Type B pancreatic cell (in vitro differentiated cells): Measurements from ENCODE around the gene SPRY1. TPM values are rescaled to one million over a fixed set of nuclear protein-coding genes. Genes with fewer than 3 reads are reported as not detected.

ENCODE experiments used
- DNase-seq: peaks from one replicate; pipeline ENCODE4 v3.0.0; 2021; ENCODE audit warnings: mixed read lengths; ENCODE audit not compliant: unreplicated experiment; ENCODE audit errors: extremely low spot score
- H3K27ac Mint-ChIP-seq: 2 replicates; pipeline ENCODE4 v1.8.0; 2021; ENCODE audit warnings: mild to moderate bottlenecking, mixed read lengths
- H3K27me3 Mint-ChIP-seq: 2 replicates; pipeline ENCODE4 v1.8.0; 2021; ENCODE audit warnings: mixed read lengths
- H3K36me3 Mint-ChIP-seq: 2 replicates; pipeline ENCODE4 v1.8.0; 2021; ENCODE audit warnings: mixed read lengths
- H3K4me1 Mint-ChIP-seq: one replicate; pipeline ENCODE4 v1.8.0; 2021; ENCODE audit warnings: mixed read lengths; ENCODE audit not compliant: unreplicated experiment
- H3K4me3 Mint-ChIP-seq: 2 replicates; pipeline ENCODE4 v1.8.0; 2021; ENCODE audit warnings: mild to moderate bottlenecking, mixed read lengths
- H3K9me3 Mint-ChIP-seq: 2 replicates; pipeline ENCODE4 v1.8.0; 2021; ENCODE audit warnings: mixed read lengths
- CTCF ChIP-seq: fragments of 200-600 bp; sonication (generic); conservative IDR thresholded peaks from 2 replicates; pipeline ENCODE4 v1.5.0; 2021; ENCODE audit warnings: antibody characterized with exemption, mild to moderate bottlenecking
- long read RNA-seq: library from polyadenylated mRNA; unstranded; transcript quantifications from one replicate; pipeline ENCODE4 v2.0.0, GENCODE V29; 2020
- total RNA-seq: library from RNA; stranded (reverse); gene quantifications from 2 replicates; pipeline ENCODE4 v1.2.1, GENCODE V29; 2021; ENCODE audit warnings: low replicate concordance

The SPRY1 gene
- 52.3 and 61.3 TPM in 2 replicates for total RNA-seq
- long read RNA-seq, partial matches to known transcripts = 0 of 13 reads
- long read RNA-seq, other reads (novel, unspliced or antisense) = 4 of 13 reads

DNA sequence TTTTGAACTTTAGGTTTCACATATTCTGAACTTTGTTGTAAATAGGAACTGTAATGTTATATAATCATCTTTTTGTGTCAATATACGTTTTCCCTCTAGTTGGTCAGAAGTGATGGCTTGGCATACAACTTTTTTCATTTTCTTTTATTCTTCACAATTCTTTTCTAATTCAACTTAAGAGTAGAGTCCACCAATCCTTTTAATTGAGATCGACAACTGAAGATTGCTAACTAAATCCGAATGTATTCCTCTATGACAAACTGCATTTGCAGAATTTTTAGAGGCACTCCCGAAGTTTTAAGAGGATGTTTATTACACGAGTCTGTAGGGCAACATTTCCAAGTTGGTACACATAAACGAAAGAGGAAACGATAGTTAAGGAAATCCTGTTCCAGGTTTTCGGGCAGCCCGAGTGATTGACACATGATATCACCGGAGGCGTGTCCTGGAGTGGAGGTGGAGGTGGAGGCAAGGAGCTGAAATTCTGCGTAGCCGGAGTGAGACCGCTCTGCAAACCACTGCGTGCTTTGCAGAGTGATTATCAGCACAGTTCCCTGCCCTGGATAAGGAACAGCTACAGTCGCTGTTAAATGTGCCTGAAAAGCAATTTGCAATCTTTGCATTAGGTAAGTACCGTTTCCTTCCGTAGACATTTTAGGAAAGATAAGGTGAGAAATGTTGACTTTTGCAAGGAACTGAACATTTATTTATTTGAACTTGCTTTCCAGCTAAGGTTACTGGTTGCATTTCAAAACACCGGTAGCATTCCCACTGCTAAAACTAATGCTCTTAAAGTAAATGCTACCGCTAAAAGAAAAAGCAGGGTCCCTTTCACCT is at the start of gene SPRY1:
Gene SPRY1, plus strand, starts transcription at position 489 of the 837 bp plus-strand sequence. CDS start 4,797 bp downstream, outside the sequence.
- Mint-ChIP-seq H3K27me3 (peaks cover 6% of the 10 kb centered on the region), H3K9me3 (no peaks in the 10 kb centered on the region), H3K27ac (peak within 1 kb of the TSS; percentile 89), H3K4me3 (peak within 1 kb of the TSS; percentile 97), H3K36me3 (peaks cover 16% of the 10 kb centered on the region), H3K4me1 (peaks cover 10% of the 10 kb centered on the region)
- DNase-seq = peak; percentile 86
- TF ChIP-seq CTCF = no peak

DNA sequence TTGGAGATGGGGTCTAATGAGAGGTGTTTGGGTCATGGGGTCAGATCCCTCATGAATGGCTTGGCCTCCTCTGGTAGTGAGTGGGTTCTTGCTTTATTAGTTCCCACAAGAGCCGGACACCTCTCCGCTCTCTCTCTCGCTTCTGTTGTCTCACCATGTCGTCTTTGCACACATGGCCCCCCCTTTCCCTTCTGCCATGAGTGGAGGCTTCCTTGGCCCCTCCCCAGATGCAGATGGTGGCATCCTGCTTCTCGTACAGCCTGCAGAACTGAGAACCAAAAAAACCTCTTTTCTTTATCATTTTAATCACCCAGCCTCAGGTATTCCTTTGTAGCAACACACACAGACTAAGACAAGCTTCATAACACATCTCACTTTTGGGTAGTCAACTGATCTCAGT is 49.6 kb upstream of the SPRY1 start:
- no peak overlapping the region for H3K4me3 Mint-ChIP-seq
- no peak for DNase-seq
- no peaks in the 10 kb centered on the region for H3K27me3 Mint-ChIP-seq
- peaks cover 36% of the 10 kb centered on the region for H3K4me1 Mint-ChIP-seq
- TF ChIP-seq CTCF = no peak
- H3K27ac Mint-ChIP-seq = no peak overlapping the region
- H3K36me3 Mint-ChIP-seq = no peaks in the 10 kb centered on the region
- H3K9me3 Mint-ChIP-seq = no peaks in the 10 kb centered on the region

DNA sequence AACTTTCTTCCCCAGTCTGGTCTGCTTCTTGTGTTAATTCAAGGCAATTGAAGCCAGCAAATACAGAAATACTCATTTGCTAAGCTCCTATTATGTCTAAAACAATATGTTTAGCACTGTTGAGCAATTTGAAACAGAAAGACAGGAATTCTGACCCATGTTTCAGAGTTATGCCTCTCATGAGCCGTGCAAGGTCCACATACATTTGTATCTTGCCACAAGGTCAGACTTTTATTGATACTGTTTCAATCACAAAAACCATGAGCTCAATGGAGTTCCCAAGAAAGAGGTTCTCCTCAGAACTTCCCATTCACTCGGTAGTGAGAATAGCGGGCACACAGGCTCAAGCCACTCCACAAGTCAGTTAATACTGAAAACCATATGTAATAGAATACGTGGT is 47.6 kb upstream of the SPRY1 start:
- no peak overlapping the region for H3K27ac Mint-ChIP-seq
- peaks cover 38% of the 10 kb centered on the region for H3K4me1 Mint-ChIP-seq
- H3K9me3 Mint-ChIP-seq = no peaks in the 10 kb centered on the region
- TF ChIP-seq CTCF = no peak
- no peaks in the 10 kb centered on the region for H3K36me3 Mint-ChIP-seq
- no peak overlapping the region for H3K4me3 Mint-ChIP-seq
- no peak for DNase-seq
- no peaks in the 10 kb centered on the region for H3K27me3 Mint-ChIP-seq

DNA sequence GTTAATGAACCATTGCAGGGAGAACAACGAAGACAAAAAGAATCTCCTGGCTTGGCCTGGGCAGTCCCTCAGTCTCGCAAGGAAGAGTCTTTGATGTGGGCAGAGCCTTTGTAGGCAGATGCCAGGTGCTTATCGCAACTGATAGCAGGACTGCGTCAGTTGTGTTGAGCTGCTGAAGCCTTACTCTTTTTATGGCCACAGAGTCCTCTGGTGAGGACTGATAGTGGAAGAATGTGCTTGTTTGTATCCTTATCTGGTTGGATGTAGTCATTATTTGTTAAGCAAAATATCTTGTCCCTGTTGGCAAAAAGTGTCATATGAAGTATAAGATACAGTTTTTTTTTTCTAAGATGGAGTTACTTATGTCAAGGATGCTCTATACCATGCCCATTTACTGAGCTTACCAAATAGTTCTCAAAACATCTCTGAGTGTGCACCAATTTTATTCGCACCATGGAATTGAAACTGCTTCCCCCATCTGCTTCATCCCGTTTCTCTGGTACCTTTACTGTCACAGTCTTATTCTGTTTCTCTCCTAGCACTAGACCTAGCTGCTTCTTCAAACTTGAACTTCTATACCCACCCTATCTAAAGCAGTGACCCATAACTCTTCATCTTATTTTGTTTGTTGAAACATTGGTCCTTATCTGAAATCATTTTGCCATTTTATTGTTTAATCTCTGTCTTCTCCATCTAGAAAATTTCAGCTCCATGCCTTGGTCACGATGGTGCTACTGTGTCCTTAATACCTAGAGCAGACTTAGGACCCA is 47.0 kb upstream of the SPRY1 start:
- no peak for DNase-seq
- Mint-ChIP-seq H3K4me3 (no peak overlapping the region), H3K27me3 (no peaks in the 10 kb centered on the region), H3K36me3 (no peaks in the 10 kb centered on the region), H3K9me3 (no peaks in the 10 kb centered on the region), H3K27ac (no peak overlapping the region), H3K4me1 (peaks cover 38% of the 10 kb centered on the region)
- no peak for TF ChIP-seq CTCF

DNA sequence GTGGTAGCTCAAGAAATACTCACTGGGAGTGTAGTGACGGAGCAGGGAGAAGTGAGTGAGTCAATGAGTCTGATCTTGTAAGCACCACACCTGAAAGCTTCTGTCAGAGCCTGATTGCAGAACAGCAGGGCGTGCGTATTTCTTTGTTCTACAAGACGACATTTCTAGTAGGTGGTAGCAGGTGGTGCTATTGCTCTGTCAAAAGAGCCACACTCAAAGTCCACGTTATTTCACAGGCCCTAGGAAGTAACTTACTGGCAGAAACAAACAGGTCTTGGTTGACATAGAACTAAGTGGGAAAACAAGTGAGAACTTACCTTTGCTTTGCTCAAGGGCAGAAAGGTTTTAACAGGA is 46.4 kb upstream of the SPRY1 start:
- H3K4me3 Mint-ChIP-seq = no peak overlapping the region
- no peaks in the 10 kb centered on the region for H3K9me3 Mint-ChIP-seq
- H3K27ac Mint-ChIP-seq = no peak overlapping the region
- no peak for DNase-seq
- peaks cover 34% of the 10 kb centered on the region for H3K4me1 Mint-ChIP-seq
- TF ChIP-seq CTCF = no peak
- H3K27me3 Mint-ChIP-seq = no peaks in the 10 kb centered on the region
- no peaks in the 10 kb centered on the region for H3K36me3 Mint-ChIP-seq
